GM12892 (cell line): ENCODE results near the gene PTPN22.

Experiments
- POLR2A ChIP-seq: IDR thresholded peaks from 2 replicates; pipeline ENCODE4 v1.6.1; 2011; ENCODE audit warnings: low read depth, low read length, control low read depth
- POLR2AphosphoS5 ChIP-seq: IDR thresholded peaks from 2 replicates; pipeline ENCODE4 v1.6.1; 2011; ENCODE audit warnings: low read depth, low read length, control low read depth
- TAF1 ChIP-seq: IDR thresholded peaks from 2 replicates; pipeline ENCODE4 v1.6.1; 2011; ENCODE audit warnings: low read depth, mild to moderate bottlenecking, control low read depth, low read length, borderline replicate concordance

DNA sequence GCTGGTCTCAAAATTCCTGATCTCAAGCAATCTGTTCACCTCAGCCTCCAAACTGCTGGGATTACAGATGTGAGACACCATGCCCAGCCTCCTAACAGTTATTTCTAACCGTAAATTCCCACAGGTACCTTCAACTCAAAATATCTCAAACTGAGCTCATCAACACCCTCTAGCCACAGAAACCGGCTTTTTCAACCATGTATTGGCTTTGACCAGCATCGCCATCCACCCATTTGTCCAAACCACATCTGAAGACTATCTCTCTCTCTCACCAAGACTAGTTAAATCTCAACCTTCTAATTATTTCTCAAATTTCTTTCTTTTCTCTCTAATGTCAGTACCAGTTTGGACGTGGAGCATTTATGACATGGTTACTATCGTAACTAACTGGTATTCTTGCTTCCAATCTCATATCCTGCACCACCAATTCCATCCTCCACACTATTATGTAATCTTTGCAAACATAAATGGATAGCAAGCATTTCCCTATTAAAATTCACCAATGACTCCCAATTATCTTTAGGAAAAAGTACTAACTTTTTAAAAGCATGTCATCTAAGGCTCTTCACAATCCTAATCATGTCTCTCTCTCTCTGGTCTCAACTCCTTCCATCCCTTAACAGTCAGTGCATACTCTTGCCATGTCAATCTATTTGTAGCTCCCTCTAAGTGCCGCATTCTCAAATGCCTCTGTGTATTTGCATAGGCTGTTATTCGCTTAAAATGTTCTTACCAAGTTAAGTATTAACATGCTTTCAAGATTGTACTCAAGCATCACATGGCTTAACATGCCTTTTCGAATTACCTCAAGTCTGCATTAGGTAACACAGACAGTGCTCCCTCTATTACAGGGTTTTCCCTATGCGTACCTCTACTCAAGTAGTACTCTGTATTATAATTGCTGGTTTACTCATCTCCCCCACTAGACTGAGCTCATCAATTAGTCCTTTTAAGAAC lies 77.4 kb downstream of the PTPN22 start:
- TF ChIP-seq POLR2A, result no peak
- TF ChIP-seq TAF1, result no peak
- TF ChIP-seq POLR2AphosphoS5, result no peak
